Measurements from ENCODE around the gene FBXL7.

Gene FBXL7

GRCh38 chr5:15577132-15577531 is 77.2 kb downstream of the FBXL7 start:
- Histone ChIP-seq H3K4me2 (ENCODE audit: low read length) (no peak overlapping the region), H3K4me1 (ENCODE audit: insufficient read depth, low read length, severe bottlenecking) (no peaks in the 10 kb centered on the region), H3K9me2 (ENCODE audit: low read depth, low read length) (no peaks in the 10 kb centered on the region), H3K4me3 (ENCODE audit: low read depth, low read length, poor library complexity, severe bottlenecking) (no peak overlapping the region), H3K36me3 (ENCODE audit: insufficient read depth, low read length) (no peaks in the 10 kb centered on the region), H3K27ac (ENCODE audit: low read depth, low read length, poor library complexity, severe bottlenecking) (no peak overlapping the region), H2AFZ (ENCODE audit: low read length) (no peak overlapping the region), H4K20me1 (ENCODE audit: insufficient read depth, low read length) (no peaks in the 10 kb centered on the region), H3K79me2 (ENCODE audit: insufficient read depth, low read length) (no peaks in the 10 kb centered on the region), H3F3A (ENCODE audit: insufficient read depth, low read length) (no peaks in the 10 kb centered on the region), H3K9me3 (ENCODE audit: low read length) (no peaks in the 10 kb centered on the region), H3K9ac (ENCODE audit: low read length) (no peak overlapping the region), H3K27me3 (ENCODE audit: insufficient read depth, low read length) (no peaks in the 10 kb centered on the region)
- no peak for TF ChIP-seq EZH2 (IDR thresholded peaks at IDR 0.05; ENCODE audit: borderline replicate concordance, low read length)
- TF ChIP-seq CTCF (IDR thresholded peaks at IDR 0.05; ENCODE audit: low read length): no peak

GRCh38 chr5:15577831-15578230 is 77.9 kb downstream of the FBXL7 start:
- Histone ChIP-seq H3K4me3 (ENCODE audit: low read depth, low read length, poor library complexity, severe bottlenecking) (no peak overlapping the region), H3K9me3 (ENCODE audit: low read length) (no peaks in the 10 kb centered on the region), H3K4me2 (ENCODE audit: low read length) (no peak overlapping the region), H3F3A (ENCODE audit: insufficient read depth, low read length) (no peaks in the 10 kb centered on the region), H3K9ac (ENCODE audit: low read length) (no peak overlapping the region), H3K36me3 (ENCODE audit: insufficient read depth, low read length) (no peaks in the 10 kb centered on the region), H3K27me3 (ENCODE audit: insufficient read depth, low read length) (no peaks in the 10 kb centered on the region), H3K79me2 (ENCODE audit: insufficient read depth, low read length) (no peaks in the 10 kb centered on the region), H3K27ac (ENCODE audit: low read depth, low read length, poor library complexity, severe bottlenecking) (no peak overlapping the region), H3K9me2 (ENCODE audit: low read depth, low read length) (no peaks in the 10 kb centered on the region), H4K20me1 (ENCODE audit: insufficient read depth, low read length) (no peaks in the 10 kb centered on the region), H3K4me1 (ENCODE audit: insufficient read depth, low read length, severe bottlenecking) (no peaks in the 10 kb centered on the region), H2AFZ (ENCODE audit: low read length) (no peak overlapping the region)
- TF ChIP-seq CTCF (IDR thresholded peaks at IDR 0.05; ENCODE audit: low read length) (no peak), EZH2 (IDR thresholded peaks at IDR 0.05; ENCODE audit: borderline replicate concordance, low read length) (no peak)

GRCh38 chr5:15579193-15579990 is 79.4 kb downstream of the FBXL7 start:
- H3K4me1 ChIP-seq (ENCODE audit: insufficient read depth, low read length, severe bottlenecking): no peaks in the 10 kb centered on the region
- no peaks in the 10 kb centered on the region for H3F3A ChIP-seq (ENCODE audit: insufficient read depth, low read length)
- H4K20me1 ChIP-seq (ENCODE audit: insufficient read depth, low read length): no peaks in the 10 kb centered on the region
- H3K27ac ChIP-seq (ENCODE audit: low read depth, low read length, poor library complexity, severe bottlenecking): no peak overlapping the region
- no peaks in the 10 kb centered on the region for H3K27me3 ChIP-seq (ENCODE audit: insufficient read depth, low read length)
- H3K4me3 ChIP-seq (ENCODE audit: low read depth, low read length, poor library complexity, severe bottlenecking): no peak overlapping the region
- H3K9ac ChIP-seq (ENCODE audit: low read length): no peak overlapping the region
- no peak overlapping the region for H2AFZ ChIP-seq (ENCODE audit: low read length)
- no peaks in the 10 kb centered on the region for H3K36me3 ChIP-seq (ENCODE audit: insufficient read depth, low read length)
- H3K4me2 ChIP-seq (ENCODE audit: low read length): no peak overlapping the region
- H3K79me2 ChIP-seq (ENCODE audit: insufficient read depth, low read length): no peaks in the 10 kb centered on the region
- TF ChIP-seq EZH2 (IDR thresholded peaks at IDR 0.05; ENCODE audit: borderline replicate concordance, low read length) (no peak), CTCF (IDR thresholded peaks at IDR 0.05; ENCODE audit: low read length) (no peak)
- H3K9me3 ChIP-seq (ENCODE audit: low read length): no peaks in the 10 kb centered on the region
- no peaks in the 10 kb centered on the region for H3K9me2 ChIP-seq (ENCODE audit: low read depth, low read length)
